ENCODE results near the gene OXT.
"Not testable (repeated sequence)": the region's sequence is repeated elsewhere in the genome, so short reads cannot be mapped to it uniquely, and the experiment has no call there.

OXT gene

DNA sequence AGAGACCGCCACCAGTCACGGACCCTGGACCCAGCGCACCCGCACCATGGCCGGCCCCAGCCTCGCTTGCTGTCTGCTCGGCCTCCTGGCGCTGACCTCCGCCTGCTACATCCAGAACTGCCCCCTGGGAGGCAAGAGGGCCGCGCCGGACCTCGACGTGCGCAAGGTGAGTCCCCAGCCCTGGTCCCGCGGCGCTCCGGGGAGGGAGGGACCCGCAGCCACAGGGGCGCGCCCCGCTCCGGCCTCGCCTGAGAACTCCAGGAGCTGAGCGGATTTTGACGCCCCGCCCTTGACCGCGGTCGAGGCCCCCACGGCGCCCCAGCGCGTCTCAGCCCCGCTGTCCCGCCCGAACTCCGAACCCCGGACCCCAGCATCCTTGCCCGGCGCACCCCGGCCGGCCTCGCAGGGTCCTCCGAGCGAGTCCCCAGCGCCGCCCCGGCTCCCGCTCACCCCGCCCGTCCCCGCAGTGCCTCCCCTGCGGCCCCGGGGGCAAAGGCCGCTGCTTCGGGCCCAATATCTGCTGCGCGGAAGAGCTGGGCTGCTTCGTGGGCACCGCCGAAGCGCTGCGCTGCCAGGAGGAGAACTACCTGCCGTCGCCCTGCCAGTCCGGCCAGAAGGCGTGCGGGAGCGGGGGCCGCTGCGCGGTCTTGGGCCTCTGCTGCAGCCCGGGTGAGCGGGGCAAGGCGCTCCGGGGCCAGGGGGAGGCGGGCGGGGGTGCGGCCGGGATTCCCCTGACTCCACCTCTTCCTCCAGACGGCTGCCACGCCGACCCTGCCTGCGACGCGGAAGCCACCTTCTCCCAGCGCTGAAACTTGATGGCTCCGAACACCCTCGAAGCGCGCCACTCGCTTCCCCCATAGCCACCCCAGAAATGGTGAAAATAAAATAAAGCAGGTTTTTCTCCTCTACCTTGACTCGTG lies at the start of gene OXT:
OXT (plus strand) TSS at position 11 of the 920 bp plus-strand sequence; CDS start at position 47, 36 bp downstream.
- DNase-seq = no peak

DNA sequence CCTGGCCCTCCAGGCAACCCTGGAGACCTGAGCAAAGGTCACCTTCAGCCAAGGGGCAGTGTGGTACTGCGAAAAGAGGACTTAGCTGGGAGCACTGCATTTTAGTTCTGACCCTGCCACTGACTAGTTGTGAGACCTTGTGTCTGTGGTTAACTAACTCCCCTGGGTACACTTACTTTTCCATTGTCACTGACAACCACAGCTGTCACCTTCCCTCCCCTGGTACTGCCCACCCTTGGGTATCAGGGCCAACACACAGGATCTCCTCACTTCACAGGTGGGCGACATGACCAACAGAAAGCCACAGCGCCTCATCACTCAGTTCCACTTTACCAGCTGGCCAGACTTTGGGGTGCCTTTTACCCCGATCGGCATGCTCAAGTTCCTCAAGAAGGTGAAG lies 49.6 kb upstream of the OXT start:
- no peak for DNase-seq

DNA sequence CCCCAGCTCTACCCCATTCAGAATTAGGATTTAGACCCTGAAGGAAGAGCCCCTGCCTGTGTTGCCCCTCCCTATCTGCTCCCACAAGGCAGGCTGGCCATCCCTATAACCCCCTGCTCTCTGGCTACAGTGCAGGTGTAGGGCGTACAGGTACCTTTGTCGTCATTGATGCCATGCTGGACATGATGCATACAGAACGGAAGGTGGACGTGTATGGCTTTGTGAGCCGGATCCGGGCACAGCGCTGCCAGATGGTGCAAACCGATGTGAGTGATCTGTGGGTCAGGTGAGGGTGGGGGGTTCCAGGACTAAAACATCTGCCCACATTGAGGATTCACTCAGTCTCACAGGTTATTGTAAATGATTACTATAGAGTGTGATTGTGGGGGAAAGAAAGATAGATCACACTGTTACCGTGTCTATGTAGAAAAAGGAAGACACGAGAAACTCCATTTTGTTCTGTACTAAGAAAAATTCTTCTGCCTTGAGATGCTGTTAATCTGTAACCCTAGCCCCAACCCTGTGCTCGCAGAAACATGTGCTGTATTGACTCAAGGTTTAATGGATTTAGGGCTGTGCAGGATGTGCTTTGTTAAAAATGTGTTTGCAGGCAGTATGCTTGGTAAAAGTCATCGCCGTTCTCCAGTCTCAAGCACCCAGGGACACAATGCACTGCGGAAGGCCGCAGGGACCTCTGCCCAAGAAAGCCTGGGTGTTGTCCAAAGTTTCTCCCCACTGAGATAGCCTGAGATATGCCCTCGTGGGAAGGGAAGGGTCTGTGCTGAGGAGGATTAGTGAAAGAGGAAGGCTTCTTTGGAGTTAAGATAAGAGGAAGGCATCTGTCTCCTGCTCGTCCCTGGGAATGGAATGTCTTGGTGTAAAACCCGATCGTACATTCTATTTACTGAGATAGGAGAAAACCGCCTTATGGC lies 48.6 kb upstream of the OXT start:
- not testable (repeated sequence) for DNase-seq

DNA sequence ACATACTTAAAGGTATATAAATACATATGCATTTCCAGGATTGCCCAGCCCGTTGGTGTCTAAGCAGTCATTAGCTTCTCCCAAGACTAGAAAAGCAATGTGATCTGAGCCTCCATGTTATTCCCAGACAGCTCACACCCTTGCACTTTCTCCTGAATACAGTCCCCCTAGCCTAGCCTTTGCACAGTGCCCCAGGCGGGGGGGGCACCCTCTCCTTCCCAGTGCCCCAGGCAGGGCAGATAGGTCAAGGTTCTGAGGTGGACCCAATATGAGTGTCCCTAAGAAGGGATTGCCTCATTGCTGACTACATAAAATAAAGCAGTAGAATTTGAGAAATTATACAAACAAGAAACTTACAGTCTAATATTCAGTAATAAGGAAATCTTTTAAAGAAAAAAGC lies 43.4 kb upstream of the OXT start:
- no peak for DNase-seq

DNA sequence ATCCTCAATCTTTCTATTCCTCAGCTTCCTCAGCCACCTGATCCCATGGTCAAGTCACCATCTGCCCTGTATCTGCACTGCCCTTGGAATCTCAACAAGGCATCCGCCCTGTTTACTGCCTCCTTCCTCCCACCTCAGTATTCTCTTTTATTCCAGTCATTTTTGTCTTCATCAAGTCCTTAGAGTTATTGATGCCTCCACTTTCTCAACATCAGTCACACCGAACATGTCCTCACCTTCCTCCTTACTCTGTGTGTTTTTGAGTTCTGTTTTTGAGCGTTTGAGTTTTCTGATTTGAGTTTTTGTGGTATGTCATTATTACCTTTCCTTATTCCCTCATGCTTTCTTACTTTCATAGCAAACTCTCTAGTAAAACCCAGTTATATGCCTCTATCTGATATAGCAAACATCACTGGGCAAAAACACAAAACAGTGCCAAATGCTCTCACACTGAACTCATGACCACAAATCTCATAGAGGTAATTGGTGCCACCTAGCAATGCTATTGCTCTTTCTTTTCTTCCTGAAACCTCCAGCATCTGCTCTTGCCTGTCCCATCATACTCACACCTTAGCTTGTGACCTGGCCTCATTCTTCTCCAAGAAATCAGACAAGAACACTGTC lies 39.8 kb upstream of the OXT start:
- no peak for DNase-seq

DNA sequence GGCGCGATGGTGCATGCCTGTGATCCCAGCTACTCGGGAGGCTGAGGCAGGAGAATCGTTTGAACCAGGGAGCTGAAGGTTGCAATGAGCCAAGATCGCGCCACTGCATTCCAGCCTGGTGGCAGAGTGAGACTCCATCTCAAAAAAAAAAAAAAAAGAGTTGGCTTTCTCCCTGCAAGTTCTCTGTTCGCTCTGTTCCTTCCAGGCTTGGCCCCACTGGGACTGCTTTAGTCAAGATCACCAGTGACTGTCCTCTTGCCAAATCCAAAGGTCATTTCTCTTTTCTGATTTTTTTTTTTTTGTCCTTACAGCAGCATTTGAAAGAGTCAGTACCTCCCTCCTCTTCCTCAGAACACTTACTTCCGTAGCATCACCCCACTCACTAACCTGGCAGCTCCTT lies 38.8 kb upstream of the OXT start:
- peak in 5 of 56 donors; percentile 10 to 23 (median 13) for DNase-seq

DNA sequence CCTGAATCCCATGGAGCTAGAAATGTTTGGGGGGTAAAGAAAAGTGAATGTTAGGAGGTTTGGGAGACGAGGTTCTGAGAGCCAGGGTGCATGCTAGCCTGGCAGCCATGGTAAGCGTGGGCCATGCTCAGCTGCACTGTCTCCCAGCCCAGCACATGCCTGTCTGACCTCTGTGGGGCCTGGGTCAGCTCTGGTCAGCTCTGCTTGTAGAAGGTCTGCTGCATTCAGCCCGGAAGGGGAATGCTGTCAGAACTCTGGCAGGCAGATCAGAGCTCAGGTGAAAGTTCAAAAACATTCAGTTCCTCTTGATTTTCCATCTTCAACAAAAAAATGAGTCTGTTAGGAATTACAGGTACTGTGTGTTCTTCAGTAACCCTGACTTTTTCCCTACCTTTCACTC lies 33.8 kb upstream of the OXT start:
- no peak for DNase-seq

DNA sequence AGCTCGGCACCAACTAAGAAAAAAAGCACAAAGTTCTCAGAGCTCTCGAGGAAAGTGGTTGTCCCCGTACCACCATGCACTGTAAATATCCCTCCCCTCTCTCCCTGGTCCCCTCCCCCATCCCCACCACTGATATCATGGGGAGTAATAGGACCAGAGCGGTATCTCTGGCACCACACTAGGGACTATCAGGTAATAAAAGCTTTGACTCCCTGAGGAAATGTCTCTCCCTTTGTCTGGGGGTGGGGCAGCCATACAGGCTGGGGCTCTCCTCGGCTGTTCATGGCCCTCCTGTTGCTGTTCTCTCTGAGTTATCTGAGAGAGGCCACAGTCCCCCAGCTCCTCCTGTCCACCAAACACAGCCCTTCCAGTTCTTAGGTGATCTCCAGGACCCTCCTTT lies 33.0 kb upstream of the OXT start:
- DNase-seq = no peak

DNA sequence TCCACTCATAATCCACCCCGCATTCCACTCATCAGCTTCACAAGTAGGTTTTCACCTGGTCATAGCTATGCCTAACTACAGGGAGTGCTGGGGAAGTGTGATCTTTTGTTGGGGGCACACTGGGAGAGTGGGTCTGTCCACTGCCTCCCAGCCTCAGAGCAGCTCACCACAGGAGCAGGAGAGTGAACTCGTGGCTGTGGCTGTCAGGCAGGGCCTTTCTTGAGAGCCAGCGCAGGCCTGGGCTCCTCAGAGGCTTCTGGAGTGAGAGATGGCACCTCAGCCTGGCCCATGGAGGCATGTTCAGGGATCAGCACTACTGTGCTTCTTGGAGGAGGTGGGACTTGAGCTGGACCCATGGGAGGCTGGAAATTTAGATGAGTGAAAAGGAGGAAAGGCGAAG lies 32.0 kb upstream of the OXT start:
- DNase-seq = no peak

DNA sequence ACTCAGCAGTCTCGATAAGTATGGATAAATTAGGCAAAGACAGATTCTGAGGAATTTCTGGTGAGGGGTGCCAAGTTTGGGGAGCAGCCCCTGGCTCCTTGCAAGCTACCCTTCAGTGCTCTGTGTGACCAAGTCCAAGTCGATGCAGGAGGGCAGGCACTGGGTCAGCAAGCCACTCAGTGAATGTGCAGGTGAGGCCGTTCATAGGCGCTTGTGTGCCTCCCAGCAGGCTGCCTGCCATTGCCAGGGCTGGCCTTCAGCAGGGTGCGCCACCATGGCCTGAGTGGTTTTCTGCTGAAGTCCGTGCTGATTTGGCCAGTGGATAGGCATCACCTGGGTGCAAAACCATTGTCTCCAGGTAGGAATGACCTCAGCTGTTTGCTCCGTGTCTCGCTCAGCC lies 31.3 kb upstream of the OXT start:
- DNase-seq = no peak

DNA sequence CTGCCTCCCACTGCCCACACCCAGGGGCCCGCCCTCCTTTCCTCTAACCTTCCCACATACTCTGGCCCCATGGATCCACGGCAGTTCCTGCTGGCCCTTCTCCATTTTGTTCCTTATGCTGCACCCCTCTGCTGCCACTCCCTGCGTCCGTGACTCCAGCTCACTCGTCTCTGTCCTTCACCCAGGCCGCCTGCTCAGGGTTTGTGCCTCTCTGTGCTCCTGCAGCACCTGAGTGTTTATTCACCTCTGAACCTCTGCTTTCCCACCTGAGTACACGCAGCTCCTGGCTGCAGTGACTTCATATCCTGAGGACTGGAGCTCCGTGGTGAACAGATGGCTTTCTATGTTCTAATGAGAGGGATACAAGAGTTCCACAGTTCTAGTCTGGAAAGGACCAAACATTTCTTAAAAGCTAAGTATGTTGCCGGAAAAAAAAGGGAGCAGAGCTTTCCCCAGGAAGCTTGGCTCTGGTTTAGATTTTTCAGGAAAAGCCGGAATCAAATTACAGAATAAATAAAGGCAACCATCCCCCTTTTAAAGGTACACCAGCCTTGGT lies 29.5 kb upstream of the OXT start:
- no peak for DNase-seq

DNA sequence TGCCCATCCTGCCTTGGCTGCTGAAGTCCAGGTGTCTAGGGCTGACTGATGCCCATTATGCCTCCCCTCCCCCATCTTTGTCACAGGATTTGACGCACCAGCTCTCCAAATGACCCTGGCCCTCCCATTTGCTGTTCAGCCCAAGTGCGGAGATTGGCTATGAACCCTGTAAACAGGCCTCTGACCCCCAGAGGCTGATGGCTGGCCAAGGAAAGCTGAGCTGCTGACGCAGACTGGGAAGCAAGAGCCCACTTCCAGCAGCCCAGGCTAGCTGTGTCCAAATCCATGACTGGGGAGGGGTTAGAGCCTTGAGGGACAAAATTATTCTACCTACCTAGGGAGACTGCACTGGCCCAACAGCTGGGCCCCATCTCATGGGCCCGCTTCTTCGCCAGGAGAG lies 28.8 kb upstream of the OXT start:
- peak in 7 of 56 donors; percentile 11 to 44 (median 24) for DNase-seq

DNA sequence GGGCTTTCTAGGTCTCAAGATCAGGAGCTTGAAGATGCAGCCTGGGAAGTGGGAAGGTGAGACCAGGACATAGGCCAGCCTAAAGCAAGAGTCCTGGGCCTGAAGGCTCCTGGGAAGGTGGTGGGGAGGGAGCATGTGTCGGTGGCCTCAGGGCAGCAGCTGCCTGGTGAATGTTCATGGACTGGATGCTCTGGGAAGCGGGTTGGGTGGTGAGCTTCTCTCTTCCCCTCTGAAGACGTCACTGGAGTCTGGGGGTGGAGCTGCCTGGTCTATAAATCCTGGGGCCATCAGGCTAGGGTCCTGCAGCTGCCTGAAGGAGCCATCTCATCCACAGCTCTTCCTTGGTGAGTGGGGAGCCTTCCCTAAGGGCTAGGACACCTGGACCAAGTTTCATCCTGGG lies 28.1 kb upstream of the OXT start, which contains the start of gene GNRH2:
GNRH2 (plus strand) TSS at position 301 of the 400 bp plus-strand sequence. CDS start 793 bp downstream, outside the sequence.
- no peak for DNase-seq

DNA sequence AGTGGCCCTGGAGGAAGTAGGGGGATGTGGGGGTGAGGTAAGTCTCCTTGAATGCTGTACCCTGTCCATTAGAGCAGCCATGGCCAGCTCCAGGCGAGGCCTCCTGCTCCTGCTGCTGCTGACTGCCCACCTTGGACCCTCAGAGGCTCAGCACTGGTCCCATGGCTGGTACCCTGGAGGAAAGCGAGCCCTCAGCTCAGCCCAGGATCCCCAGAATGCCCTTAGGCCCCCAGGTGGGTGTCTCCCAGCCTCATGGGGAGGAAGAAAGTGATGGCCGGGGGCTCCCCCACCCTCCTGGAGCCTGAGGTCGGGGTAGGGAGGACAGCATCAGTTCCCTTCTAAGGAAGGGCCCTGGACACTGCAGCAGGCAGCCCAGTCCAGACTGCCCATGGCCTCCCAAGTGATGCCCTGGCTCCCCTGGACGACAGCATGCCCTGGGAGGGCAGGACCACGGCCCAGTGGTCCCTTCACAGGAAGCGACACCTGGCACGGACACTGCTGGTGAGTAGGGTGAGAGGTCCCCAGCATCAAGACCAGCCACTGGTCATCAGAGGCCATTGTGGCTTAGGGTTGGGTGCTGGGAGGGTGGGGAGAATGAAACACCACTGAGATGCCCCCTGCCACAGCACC lies 27.0 kb upstream of the OXT start:
- no peak for DNase-seq

DNA sequence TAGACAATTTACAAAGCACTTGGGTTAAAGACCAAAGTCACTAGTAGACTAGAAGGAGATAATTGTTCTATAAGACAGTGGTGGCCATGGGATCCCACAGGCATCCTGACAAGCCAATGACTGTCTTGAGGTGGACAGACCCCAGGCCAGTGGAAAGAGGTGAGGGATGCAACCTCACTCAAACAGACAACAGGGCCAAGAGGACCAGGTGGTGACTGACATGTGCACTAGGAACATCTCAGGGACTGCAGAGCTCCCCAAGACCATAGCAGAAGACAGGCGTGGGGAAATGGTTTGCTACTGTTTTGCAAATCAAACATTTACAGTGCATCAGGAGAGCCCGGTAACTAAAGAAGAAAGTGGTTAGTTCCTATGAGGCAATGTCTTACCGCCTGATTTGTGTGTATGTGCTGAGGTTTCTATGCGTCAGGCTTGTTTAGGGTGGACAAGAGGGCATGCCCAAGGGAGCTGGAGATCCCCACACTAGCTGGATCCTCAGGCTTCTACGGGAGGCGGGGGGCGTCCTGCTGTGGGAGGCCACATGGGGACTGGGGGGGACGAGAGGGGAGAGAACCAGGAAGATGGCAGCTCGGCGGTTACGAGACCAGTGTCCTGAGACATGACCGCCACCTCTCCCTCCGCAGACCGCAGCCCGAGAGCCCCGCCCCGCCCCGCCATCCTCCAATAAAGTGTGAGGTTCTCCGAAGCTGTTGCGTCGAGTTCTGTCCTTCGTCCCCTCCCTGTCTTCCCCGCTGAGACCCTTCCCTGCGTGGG lies 26.2 kb upstream of the OXT start:
- peak in 34 of 56 donors; percentile 38 to 91 (median 78) for DNase-seq

DNA sequence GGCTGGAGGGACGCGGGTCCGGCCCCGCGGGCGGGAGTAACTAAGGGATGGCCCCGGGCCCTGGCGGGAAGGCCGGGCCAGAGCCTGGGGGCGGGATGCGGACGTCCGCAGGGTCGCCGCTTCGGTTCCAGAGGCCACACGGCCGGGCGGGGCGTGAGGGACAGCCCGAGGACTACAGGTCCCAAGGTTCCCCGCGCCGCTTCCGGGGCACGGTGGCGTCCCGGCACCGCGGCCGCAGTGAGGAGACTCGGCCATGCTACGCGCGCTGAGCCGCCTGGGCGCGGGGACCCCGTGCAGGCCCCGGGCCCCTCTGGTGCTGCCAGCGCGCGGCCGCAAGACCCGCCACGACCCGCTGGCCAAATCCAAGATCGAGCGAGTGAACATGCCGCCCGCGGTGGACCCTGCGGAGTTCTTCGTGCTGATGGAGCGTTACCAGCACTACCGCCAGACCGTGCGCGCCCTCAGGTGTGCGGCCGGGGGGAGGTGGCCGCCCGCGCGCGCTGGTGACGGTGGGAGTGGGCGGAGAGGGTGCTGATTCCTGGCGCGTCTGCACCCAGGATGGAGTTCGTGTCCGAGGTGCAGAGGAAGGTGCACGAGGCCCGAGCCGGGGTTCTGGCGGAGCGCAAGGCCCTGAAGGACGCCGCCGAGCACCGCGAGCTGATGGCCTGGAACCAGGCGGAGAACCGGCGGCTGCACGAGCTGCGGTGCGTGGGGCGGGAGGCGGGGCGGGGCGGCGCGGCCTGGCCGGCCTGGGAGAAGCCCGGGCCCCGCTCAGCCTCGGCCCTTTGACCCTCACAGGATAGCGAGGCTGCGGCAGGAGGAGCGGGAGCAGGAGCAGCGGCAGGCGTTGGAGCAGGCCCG lies 25.4 kb upstream of the OXT start, which contains the start of gene MRPS26:
MRPS26 (plus strand) TSS at position 237 of the 861 bp plus-strand sequence; CDS start at position 254, 17 bp downstream.
- peak in 54 of 56 donors; percentile 32 to 95 (median 83) for DNase-seq

DNA sequence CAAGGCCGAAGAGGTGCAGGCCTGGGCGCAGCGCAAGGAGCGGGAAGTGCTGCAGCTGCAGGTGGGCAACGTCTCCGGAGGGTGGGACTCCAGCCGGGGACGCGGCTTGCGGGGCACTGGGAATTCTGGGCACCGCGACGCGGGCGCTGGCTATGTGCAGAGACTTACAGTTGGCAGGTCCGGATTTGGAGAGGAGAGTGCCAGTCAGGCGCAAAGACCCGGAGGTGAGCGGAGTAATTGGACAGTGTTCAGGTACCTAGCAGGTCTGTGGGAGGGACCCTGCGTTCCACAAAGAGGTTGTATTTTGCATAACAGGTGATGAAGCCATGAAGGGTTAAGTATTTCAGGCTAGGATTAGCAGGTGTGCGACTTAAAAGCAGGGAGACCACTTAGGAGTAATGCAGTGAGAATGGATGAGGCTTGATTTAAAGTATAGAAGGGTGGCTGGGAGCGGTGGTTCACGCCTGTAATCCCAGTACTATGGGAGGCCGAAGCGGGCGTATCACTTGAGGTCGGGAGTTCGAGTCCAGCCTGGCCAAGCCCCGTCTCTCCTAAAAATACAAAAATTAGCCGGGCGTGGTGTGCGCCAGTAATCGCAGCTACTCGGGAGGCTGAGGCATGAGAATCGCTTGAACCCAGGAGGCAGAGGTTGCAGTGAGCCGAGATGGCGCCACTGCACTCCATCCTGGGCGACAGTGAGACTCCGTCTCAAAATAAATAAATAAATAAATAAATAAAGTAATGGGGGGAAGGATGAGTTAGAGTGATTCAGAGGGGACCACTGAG lies 24.6 kb upstream of the OXT start:
- peak in 14 of 56 donors; percentile 12 to 53 (median 38) for DNase-seq
